ENCODE results near the gene SMIM29.

DNA sequence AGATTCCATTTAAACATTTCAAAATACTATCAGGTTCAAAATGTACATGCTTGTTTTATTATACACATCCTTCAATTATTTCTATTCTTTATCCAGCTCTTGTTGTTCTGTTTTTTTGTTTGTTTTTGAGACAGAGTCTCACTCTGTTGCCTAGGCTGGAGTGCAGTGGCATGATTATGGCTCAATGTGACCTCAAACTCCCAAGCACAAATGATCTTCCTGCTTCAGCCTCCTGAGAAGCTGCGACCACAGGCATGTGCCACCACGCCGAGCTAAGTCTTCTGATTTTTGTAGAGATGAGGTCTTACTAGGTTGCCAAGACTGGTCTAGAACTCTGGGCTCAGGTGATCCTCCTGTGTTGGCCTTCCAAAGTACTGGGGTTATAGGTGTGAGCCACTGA is 44.1 kb upstream of the SMIM29 start:
- TF ChIP-seq, protein P1, sequence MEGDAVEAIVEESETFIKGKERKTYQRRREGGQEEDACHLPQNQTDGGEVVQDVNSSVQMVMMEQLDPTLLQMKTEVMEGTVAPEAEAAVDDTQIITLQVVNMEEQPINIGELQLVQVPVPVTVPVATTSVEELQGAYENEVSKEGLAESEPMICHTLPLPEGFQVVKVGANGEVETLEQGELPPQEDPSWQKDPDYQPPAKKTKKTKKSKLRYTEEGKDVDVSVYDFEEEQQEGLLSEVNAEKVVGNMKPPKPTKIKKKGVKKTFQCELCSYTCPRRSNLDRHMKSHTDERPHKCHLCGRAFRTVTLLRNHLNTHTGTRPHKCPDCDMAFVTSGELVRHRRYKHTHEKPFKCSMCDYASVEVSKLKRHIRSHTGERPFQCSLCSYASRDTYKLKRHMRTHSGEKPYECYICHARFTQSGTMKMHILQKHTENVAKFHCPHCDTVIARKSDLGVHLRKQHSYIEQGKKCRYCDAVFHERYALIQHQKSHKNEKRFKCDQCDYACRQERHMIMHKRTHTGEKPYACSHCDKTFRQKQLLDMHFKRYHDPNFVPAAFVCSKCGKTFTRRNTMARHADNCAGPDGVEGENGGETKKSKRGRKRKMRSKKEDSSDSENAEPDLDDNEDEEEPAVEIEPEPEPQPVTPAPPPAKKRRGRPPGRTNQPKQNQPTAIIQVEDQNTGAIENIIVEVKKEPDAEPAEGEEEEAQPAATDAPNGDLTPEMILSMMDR (IDR thresholded peaks at IDR 0.05) = no peak
- no peak for TF ChIP-seq POLR2A (IDR thresholded peaks at IDR 0.05)
